GM19328 (cell line): ENCODE results near the gene TMEM120B.

ENCODE experiments used
- ATAC-seq: cut with Tn5 transposase; IDR thresholded peaks from one replicate; pipeline ENCODE4 v1.9.1; 2021; ENCODE audit warnings: mild to moderate bottlenecking, moderate library complexity; ENCODE audit not compliant: unreplicated experiment

Gene TMEM120B

GRCh38 chr12:121770813-121771625 is 58.5 kb downstream of the TMEM120B start:
- ATAC-seq: no peak

GRCh38 chr12:121773011-121773777 is 60.6 kb downstream of the TMEM120B start:
- peak; percentile 68 for ATAC-seq

GRCh38 chr12:121774968-121775474 is 62.5 kb downstream of the TMEM120B start:
- ATAC-seq: no peak

- no peak for ATAC-seq
These were observed 62.9 kb downstream of the TMEM120B start for GRCh38 chr12:121775501-121775900.

GRCh38 chr12:121776190-121777098 is 63.9 kb downstream of the TMEM120B start:
- no peak for ATAC-seq

- ATAC-seq: no peak
These were observed 66.2 kb downstream of the TMEM120B start for GRCh38 chr12:121778567-121779421.

GRCh38 chr12:121779422-121779895 is 66.9 kb downstream of the TMEM120B start:
- ATAC-seq: no peak

- ATAC-seq: no peak
These were observed 67.9 kb downstream of the TMEM120B start for GRCh38 chr12:121780429-121780828.

GRCh38 chr12:121781484-121781997 is 69.0 kb downstream of the TMEM120B start:
- no peak for ATAC-seq

- no peak for ATAC-seq
These were observed 69.7 kb downstream of the TMEM120B start for GRCh38 chr12:121781998-121782979.

- ATAC-seq: no peak
These were observed 71.2 kb downstream of the TMEM120B start for GRCh38 chr12:121783766-121784165.

- no peak for ATAC-seq
These were observed 71.9 kb downstream of the TMEM120B start for GRCh38 chr12:121784460-121784859.

GRCh38 chr12:121786440-121786825 is 73.9 kb downstream of the TMEM120B start:
- ATAC-seq: no peak

GRCh38 chr12:121787063-121788025 is 74.8 kb downstream of the TMEM120B start:
- no peak for ATAC-seq

GRCh38 chr12:121788176-121788818 is 75.7 kb downstream of the TMEM120B start:
- ATAC-seq: no peak

- ATAC-seq: no peak
These were observed 76.8 kb downstream of the TMEM120B start for GRCh38 chr12:121789233-121789781.
